ENCODE measurements around the gene BHMT. TPM values are rescaled to one million over a fixed set of nuclear protein-coding genes. Genes with fewer than 3 reads are reported as not detected.

Gene BHMT
- total RNA-seq, 2 donors from 2014 or later: 0.51 to 3.1 TPM

DNA sequence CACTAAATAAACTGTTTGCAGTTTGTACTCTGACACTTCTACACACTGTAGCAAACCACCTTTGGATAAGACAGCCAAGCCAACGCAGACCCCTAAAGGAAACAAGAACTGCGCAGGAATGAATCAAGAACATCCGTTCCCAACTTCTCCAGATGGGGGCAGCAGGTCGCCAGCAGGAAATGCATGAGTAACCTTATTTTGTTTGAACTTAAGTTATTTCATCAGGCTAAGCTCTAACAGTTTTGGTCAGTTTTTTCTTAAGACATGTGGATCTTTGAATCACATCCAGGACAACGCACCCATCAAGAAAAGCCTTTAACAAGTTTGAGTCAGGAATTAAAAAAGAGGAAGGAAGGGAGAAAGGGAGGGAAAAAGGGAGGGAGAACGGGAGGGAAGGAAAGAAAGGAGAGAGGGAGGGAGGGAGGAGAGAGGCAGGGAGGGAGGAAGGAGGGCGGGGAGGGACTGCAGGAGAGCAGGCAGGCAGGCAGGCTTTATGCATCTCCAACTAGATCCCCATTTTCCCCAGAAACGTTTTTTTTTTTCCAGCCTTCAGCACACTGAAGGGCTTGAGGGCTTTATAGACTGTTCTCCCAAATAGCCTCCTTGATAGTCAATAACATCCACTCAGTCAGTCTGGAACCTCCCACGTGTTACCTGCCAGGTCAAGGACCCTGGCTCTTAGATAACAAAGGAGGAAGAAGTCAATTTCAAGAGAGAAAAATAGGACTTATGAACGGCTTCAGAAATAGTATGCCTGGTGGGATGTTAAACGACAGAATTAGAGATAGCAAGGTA lies 22.2 kb downstream of the BHMT start:
- peak overlapping the region in 1 of 2 donors; percentile 23 for H3K4me3 ChIP-seq

DNA sequence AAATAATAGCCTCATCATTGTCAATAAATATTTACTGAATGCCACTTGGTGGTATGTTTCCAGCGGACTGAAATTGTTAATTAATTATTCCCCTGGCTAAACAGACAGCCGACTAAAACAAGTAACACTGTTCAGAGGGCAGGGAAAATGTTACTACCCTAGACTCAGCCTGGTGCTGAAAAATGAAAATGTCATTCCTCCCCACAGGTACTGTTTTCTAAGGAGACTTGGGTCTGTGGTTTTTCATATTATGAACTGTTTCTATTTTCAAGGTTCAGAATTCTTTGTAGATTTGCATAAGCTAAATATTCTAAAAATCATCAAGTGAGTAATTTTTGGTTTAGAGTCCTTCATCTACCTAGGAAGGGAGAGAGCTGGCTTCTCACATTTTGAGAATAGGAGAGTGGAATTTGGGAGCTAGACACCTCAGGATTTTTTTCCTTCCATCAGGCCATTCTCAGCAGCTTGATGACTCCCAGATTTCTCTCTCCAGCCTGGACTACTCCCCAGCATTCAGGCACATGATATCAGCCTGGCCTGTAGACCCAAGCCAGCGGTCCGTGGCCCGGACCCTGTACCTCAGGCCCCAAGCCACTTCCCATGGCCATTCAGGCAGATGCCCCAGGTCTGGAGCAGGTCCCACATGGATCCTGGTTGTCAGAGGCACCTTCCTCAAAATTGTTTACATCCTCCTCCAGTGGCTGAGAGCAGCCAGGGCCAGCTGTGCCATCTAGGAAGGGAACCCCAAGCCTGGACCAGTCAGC lies 24.4 kb downstream of the BHMT start:
- no peaks in the 10 kb centered on the region for H3K4me1 ChIP-seq (replicated peaks)
- no peaks in the 10 kb centered on the region for H3K36me3 ChIP-seq
- intact Hi-C loops (cut with DNase I): no loop called here
- TF ChIP-seq POLR2AphosphoS5 (IDR thresholded peaks at IDR 0.05) (no peak), POLR2A (IDR thresholded peaks at IDR 0.05) (no peak)
- TF ChIP-seq, protein P1, sequence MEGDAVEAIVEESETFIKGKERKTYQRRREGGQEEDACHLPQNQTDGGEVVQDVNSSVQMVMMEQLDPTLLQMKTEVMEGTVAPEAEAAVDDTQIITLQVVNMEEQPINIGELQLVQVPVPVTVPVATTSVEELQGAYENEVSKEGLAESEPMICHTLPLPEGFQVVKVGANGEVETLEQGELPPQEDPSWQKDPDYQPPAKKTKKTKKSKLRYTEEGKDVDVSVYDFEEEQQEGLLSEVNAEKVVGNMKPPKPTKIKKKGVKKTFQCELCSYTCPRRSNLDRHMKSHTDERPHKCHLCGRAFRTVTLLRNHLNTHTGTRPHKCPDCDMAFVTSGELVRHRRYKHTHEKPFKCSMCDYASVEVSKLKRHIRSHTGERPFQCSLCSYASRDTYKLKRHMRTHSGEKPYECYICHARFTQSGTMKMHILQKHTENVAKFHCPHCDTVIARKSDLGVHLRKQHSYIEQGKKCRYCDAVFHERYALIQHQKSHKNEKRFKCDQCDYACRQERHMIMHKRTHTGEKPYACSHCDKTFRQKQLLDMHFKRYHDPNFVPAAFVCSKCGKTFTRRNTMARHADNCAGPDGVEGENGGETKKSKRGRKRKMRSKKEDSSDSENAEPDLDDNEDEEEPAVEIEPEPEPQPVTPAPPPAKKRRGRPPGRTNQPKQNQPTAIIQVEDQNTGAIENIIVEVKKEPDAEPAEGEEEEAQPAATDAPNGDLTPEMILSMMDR (IDR thresholded peaks at IDR 0.05): no peak
- H3K4me3 ChIP-seq: no peak overlapping the region
- no peaks in the 10 kb centered on the region for H3K27me3 ChIP-seq (replicated peaks; ENCODE audit: insufficient read depth)
- no peaks in the 10 kb centered on the region for H3K9me3 ChIP-seq
- no peak for DNase-seq (ENCODE audit: low spot score)
- 90% methylated on average over 5 of the region's 5 CpGs for WGBS
- no peak overlapping the region for H3K27ac ChIP-seq

More for the DNA sequence above, 22.2 kb downstream of the BHMT start:
- intact Hi-C loops (cut with DNase I): loop anchor here (1.0 to 2.0 kb wide), 2 partner anchors 109 to 331 kb away; no protein-coding TSS in a partner anchor
- Histone ChIP-seq H3K36me3 (no peaks in the 10 kb centered on the region), H3K27me3 (replicated peaks; ENCODE audit: insufficient read depth) (no peaks in the 10 kb centered on the region), H3K27ac (peak overlapping the region; percentile 55), H3K9me3 (no peaks in the 10 kb centered on the region), H3K4me1 (replicated peaks) (no peaks in the 10 kb centered on the region)
- DNase-seq (ENCODE audit: low spot score): peak; percentile 49
- TF ChIP-seq, protein P1 (IDR thresholded peaks at IDR 0.05): peak; percentile 44 to 76 (median 68)
- TF ChIP-seq POLR2AphosphoS5 (IDR thresholded peaks at IDR 0.05): peak; percentile 53
- TF ChIP-seq POLR2A (IDR thresholded peaks at IDR 0.05): no peak
- WGBS: 4% methylated on average over 11 of the region's 11 CpGs

DNA sequence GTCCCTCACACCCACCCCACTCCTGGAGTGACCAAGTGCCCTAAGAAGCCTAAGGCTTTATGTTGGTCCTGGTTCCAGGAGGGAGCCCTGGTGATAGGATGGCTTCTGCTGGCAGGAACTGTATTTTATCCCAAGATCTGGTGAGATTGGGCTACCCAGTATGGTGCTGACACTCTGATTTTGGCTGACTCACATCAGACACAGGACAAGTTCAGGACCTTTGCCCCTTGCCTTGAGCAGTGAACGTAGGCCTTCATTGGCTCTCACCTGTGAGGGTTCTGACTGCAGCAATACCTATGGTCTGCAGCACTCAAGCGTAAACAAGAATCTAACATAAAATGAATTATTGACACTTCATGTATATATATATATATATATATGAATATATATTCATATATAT lies 25.0 kb downstream of the BHMT start:
- Histone ChIP-seq H3K4me1 (replicated peaks) (no peaks in the 10 kb centered on the region), H3K27ac (no peak overlapping the region), H3K36me3 (no peaks in the 10 kb centered on the region), H3K27me3 (replicated peaks; ENCODE audit: insufficient read depth) (no peaks in the 10 kb centered on the region), H3K4me3 (no peak overlapping the region), H3K9me3 (no peaks in the 10 kb centered on the region)
- TF ChIP-seq, protein P1 (IDR thresholded peaks at IDR 0.05): no peak
- no peak for TF ChIP-seq POLR2A (IDR thresholded peaks at IDR 0.05)
- TF ChIP-seq POLR2AphosphoS5 (IDR thresholded peaks at IDR 0.05): no peak
- intact Hi-C loops (cut with DNase I): no loop called here
- 78% methylated on average over 2 of the region's 2 CpGs for WGBS
- no peak for DNase-seq (ENCODE audit: low spot score)

DNA sequence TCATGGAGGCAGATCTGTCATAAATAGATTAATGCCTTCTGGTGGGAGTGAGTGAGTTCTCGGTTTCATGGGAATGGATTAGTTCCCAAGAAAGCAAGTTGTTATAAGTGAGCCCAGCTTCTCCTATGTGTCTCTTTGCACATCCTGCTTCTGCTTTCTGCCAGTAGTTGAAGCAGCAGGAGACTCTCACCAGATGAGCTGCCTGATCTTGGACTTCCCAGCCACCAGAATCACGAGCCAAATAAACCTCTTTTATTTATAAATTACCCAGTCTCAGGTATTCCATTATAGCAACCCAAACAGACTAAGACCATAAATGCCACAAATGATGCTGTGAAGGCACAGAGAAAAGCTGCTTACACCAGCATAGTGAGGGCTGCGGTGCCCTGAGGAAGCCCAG lies 28.9 kb downstream of the BHMT start:
- no peak for DNase-seq (ENCODE audit: low spot score)
- Histone ChIP-seq H3K36me3 (no peaks in the 10 kb centered on the region), H3K4me1 (replicated peaks) (no peaks in the 10 kb centered on the region), H3K9me3 (no peaks in the 10 kb centered on the region), H3K27ac (no peak overlapping the region), H3K4me3 (no peak overlapping the region), H3K27me3 (replicated peaks; ENCODE audit: insufficient read depth) (no peaks in the 10 kb centered on the region)
- intact Hi-C loops (cut with DNase I): no loop called here
- no peak for TF ChIP-seq POLR2A (IDR thresholded peaks at IDR 0.05)
- no peak for TF ChIP-seq POLR2AphosphoS5 (IDR thresholded peaks at IDR 0.05)
- TF ChIP-seq, protein P1 (IDR thresholded peaks at IDR 0.05): no peak
- WGBS: 81% methylated on average over 3 of the region's 3 CpGs

Measured in prostate gland (tissue), 2 donors.